ENCODE data around the gene MXI1.

DNA sequence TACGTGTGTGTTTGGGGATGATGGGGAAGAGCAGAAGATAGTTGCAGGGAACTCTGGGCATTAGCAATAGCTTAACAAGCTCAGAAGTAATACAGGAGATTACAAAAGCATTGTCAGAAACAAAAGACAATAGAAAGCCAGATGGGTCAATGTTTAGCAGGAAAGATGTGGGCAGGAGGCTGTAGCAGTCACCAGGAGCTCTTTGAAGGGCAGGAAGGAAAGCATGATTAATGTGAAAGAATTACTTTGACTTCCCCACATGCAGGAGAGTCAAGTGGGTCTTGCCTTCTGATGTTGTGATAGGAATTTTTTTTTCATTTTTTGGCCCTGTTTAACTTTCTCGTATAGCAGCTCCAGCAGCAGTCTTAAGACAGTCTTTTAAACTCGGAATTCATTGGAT, 103.3 kb downstream of the MXI1 start:
- TF ChIP-seq, protein P1, sequence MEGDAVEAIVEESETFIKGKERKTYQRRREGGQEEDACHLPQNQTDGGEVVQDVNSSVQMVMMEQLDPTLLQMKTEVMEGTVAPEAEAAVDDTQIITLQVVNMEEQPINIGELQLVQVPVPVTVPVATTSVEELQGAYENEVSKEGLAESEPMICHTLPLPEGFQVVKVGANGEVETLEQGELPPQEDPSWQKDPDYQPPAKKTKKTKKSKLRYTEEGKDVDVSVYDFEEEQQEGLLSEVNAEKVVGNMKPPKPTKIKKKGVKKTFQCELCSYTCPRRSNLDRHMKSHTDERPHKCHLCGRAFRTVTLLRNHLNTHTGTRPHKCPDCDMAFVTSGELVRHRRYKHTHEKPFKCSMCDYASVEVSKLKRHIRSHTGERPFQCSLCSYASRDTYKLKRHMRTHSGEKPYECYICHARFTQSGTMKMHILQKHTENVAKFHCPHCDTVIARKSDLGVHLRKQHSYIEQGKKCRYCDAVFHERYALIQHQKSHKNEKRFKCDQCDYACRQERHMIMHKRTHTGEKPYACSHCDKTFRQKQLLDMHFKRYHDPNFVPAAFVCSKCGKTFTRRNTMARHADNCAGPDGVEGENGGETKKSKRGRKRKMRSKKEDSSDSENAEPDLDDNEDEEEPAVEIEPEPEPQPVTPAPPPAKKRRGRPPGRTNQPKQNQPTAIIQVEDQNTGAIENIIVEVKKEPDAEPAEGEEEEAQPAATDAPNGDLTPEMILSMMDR (IDR thresholded peaks at IDR 0.05): no peak
- TF ChIP-seq ATF2 (CRISPR knock-in tag; IDR thresholded peaks at IDR 0.05; ENCODE audit: borderline replicate concordance, low read depth) (no peak), SP1 (CRISPR knock-in tag; conservative IDR thresholded peaks at IDR 0.05) (no peak)

Measured in WTC11 (cell line).